GM21447 (cell line): ENCODE results near the gene BST2.
"Not testable (repeated sequence)": the region's sequence is repeated elsewhere in the genome, so short reads cannot be mapped to it uniquely, and the experiment has no call there.

Experiments used
- ATAC-seq: cut with Tn5 transposase; IDR thresholded peaks from one replicate; pipeline ENCODE4 v1.9.1; 2021; ENCODE audit not compliant: unreplicated experiment

BST2 gene

DNA sequence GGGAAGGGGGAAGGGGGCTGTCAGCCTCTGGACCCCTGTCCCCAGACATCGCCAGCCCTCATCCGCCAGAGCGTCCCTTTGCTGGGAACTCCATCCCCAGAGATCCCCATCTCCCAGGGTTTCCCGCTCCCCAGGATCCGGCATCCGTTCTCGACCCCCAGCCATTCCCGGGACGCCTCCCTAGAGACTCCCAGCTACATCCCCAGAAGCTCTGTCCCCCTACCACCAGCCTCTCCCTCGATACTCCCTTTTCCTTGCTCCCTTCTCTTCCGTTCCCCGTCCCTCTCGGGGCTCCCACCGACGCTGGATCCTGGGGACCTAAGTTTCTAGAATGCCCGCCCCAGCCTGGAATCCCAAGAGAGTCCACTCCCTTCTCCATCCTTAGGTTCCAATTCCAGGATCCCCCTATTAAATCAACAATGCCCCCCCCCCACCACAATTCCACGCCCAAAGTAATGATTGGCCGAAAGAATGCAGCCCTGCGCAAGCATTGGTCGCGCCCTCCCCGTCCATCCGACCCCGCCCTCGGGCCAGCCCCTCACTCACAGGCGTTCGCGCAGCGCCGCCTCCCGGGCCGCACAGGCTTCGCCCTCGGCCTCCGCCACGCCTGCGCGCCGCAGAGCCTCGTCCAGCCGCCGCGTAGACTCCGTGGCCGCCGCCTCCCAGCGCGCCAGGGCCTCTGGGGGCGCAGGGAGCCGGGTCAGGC lies 14.6 kb downstream of the BST2 start:
- ATAC-seq, result peak; percentile 73

- ATAC-seq, result no peak
Observed at GRCh38 chr19:17389957-17390664, 15.3 kb downstream of the BST2 start.

- ATAC-seq, result no peak
Observed at GRCh38 chr19:17389288-17389687, 16.1 kb downstream of the BST2 start.

- ATAC-seq, result no peak
Observed at GRCh38 chr19:17385878-17386611, 19.4 kb downstream of the BST2 start.

DNA sequence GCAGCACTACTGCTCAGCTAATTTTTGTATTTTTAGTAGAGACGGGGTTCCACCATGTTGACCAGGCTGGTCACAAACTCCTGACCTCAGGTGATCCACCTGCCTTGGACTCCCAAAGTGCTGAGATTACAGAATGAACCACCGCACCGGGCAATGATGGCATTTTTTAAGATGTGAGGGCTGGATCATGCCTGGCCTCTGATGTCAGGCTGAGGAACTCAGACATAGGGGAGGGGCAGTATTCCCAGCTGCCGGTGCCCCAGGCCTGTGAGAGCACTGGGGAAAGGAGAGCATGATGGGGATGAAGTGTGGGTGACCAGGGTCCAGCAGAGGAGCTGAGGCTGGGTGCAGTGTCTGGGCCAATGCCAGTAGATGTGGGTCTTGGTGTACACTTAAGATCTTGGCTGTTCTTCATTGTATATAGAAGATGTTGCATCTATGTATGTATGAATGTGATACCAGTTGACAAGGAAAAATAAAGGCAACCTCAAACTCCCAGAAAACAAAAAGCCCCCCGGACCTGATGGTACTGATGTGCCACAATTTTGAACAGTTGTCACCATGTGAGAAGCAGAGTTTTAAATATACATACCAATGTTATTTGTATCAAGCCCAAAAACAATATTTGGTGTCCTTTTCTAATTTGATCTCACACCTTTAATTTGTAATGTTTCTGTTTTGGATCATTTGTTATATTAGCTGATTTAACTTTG lies 24.8 kb downstream of the BST2 start:
- ATAC-seq, result no peak

DNA sequence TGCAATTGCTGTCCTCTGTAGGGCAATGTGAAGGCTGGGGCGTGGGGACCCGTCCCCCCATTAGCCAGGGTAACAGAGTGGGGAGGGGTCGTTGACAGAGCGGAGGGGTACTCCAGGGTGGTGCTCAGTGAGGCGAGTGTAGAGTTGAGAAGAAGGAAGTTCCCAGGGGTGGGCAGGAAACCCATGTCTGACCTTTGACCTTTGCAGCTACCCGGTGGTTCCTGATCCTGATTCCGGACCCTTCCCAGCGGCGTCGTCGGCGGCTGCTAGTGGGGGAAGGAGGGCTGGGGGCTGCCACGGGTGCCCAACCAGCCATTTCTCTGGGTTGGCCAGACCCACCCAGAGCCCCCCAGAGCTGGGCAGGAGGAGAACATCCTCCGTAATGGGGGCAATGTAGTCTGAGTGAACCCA lies 26.2 kb downstream of the BST2 start:
- ATAC-seq, result no peak

DNA sequence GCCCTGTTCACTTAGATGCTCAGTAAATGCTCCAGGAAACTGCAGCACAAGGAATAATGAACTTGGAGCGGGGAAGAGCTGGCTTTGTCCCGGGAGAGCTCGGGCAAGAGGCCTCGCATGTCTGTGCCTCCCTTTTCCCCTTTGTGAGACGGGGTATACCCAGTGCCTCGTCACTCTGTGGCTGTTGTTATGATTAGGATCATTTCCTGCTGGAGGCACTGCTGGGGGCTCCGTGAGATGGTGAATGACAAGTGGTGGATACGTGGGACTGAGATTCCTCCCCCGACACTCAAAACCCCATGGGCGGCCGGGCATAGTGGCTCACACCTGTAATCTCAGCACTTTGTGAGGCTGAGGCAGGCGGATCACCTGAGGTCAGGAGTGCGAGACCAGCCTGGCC lies 27.2 kb downstream of the BST2 start:
- ATAC-seq, result no peak

DNA sequence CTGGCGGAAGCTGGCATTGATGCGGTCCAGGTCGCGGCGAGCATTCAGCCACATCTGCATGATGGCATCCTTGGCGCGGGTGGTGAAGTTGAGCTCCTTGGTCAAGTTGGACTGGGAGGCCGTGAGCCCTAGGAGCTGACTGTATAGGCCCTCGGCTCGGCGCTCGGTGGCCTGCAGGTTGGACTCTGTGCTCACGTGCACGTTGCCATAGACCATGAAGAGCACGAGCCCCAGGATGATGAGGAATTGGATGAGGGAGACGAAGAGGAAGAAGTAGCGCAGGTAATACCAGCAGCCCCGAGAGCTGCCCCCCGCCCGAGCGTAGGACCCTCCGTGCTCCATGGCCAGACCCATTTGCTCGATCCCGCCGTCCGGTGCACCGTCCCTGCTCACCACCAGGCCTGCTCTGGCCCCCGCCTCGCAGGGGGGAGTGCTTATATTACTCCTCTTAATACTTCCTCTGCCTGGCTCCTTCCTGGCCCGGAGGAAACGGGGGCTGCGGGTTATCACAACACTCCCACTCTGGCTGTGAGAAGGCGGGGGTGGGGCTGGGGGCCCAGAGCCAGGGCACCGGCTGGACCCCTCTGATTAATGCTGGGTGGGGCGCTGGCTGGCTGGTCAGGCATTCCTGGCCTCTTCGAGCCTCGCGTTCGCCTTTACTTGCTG lies 28.4 kb downstream of the BST2 start, which contains the start of gene PLVAP:
Gene PLVAP (minus strand): TSS at position 408 of the 666 bp plus-strand sequence. CDS start 54 bp downstream, at position 354.
- ATAC-seq, result no peak

- ATAC-seq, result peak; percentile 92
Observed at GRCh38 chr19:17370026-17370587, 35.3 kb downstream of the BST2 start.

DNA sequence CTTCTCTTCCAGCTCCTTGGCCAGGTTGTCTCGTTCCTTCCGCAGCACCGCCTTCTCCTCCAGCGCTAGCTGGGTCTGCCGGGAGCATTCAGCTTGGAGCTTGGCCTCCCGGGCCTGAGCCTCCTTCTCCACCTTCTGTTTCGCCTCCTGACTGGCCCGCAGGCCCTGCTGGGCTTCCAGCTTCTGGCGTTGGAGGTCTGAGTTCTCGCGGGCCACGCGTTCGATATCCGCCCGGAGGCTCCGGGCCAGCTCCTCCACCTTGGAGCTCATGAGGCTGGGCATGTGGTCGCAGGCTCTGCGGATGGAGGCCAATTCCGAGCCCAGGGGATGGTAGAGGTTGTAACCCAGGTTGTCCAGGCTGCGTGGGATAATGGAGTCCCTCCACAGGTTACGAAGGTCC lies 40.1 kb downstream of the BST2 start:
- ATAC-seq, result no peak

- ATAC-seq, result not testable (repeated sequence)
Observed at GRCh38 chr19:17363852-17364605, 41.4 kb downstream of the BST2 start.

DNA sequence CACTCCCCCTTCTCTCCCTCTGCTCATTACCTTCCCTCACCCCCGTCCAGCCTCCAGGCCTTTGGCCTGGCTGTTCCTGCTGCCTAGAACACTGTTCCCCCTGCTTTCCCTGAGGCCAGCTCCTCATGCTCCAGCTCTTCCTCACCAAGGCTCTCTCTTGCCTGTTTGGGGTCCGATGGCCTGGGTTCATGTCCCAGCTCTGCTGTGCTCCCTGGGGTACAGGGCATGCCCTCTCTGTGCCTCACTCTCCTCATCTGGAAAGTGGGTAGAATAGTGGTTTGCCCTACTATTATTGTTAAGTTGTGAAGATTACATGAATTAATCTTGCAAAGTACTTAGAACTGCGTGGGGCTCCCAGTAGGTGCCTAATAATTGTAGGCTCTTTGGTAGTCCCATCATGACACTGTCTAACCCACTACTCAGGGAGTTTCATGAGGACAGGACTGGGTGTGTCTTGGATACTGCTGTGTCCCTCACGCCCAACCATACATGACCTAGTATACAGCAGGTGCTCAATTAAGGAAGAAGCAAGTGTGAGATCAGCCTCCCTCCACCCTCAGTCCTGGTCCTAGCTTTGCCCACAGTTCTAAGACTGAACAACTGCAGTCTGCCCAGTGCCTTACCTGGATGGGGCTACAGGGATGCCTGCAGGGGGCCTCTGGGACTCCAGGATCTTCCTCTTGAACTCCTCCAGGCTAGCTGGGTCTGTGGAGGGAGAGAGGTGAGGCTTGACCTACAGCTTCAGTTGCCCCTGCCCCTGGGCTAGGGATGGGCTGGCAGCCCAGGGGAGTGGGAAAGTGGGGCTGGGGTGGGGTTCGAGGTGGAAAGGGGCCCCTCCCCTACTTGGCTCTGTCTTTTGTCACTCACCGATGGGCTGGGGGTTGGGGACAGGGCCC lies 45.3 kb downstream of the BST2 start:
- no peak for ATAC-seq

GRCh38 chr19:17358395-17358794 lies 47.0 kb downstream of the BST2 start:
- ATAC-seq, result no peak

DNA sequence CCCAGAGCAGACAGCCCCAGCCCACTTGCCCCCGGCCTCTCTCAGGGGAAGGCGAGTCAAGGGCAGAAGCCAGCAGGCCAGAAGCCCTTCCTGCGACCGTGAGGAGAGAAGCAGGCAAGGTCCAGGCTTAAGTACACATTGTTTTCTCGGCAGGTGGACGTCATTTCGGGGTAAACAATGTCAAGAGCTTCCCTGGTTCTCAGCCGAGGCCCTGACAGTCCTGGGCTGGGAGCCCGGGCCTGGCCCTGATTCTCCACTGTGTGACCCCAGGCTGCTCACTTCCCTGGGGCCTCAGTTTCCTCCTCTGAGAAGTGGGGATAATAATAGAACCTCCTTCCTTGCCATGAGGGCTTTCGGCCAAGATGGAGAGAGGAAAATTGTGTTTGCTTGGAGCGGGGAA lies 47.7 kb downstream of the BST2 start:
- no peak for ATAC-seq

DNA sequence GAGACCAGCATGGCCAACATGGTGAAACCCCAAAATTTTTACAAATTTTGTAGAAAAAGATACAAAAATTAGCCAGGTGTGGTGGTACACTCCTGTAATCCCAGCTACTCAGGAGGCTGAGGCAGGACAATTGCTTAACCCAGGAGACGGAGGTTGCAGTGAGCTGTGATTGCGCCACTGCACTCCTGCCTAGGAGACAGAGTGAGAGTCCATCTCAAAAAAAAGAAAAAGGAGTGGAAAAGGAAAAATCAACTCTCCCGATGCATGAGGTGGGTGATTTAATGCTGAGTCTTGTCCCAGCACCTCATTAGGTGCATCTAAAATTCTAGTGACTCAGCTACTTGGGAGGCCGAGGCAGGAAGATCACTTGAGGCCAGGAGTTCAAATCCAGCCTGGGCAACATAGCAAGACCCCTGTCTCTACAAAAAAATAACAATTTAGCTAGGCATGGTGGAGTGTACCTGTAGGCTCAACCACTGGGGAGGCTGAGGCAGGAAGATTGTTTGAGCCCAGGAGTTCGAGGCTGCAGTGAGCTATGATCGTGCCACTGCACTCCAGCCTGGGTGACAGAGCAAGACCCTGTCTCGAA lies 48.3 kb downstream of the BST2 start:
- ATAC-seq, result no peak

DNA sequence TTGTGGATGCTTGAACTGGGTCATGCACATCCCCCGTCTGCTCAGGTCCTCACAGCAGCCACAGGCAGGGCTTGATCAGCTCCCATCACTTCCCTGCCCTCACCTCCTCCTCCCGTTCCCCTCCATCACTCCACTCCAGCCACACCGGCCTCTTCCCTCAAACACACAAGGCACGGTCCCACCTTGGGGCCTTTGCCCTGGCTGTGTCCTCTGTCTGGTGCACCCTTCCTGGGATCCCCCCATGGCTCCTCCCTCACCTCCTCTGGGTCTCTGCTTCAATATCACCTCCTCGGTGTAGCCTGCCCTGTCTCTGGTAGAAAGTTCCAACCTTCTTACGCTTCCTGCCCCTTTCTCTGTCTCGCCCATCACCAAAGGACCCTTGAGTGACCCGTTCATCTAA lies 52.0 kb downstream of the BST2 start:
- ATAC-seq, result no peak
